Stimulated activated CD8-positive, alpha-beta memory T cell treated with anti-CD3 and anti-CD28 coated beads, Interleukin-7, amount 100 ng/mL, for 1 hour (primary cell): ENCODE results near the gene LIPC.

Source experiments
- DNase-seq, 2 donors: peaks; one replicate each; pipeline ENCODE4 v3.0.0-alpha.2; 2020; ENCODE audit warnings: low read depth in 2 of 2

LIPC gene

GRCh38 chr15:58554758-58555157 is 123.0 kb downstream of the LIPC start:
- no peak for DNase-seq

GRCh38 chr15:58555162-58556027 is 123.6 kb downstream of the LIPC start:
- no peak for DNase-seq

GRCh38 chr15:58556028-58556361 is 124.2 kb downstream of the LIPC start:
- DNase-seq = no peak

- DNase-seq = no peak
Observed at GRCh38 chr15:58556541-58556940, 124.8 kb downstream of the LIPC start.

- DNase-seq = no peak
Observed at GRCh38 chr15:58558777-58559176, 127.0 kb downstream of the LIPC start.

GRCh38 chr15:58559904-58560588 is 128.3 kb downstream of the LIPC start:
- DNase-seq = no peak

GRCh38 chr15:58561321-58561720 is 129.5 kb downstream of the LIPC start:
- no peak for DNase-seq

- no peak for DNase-seq
Observed at GRCh38 chr15:58562135-58562534, 130.3 kb downstream of the LIPC start.

GRCh38 chr15:58564981-58565380 is 133.2 kb downstream of the LIPC start:
- no peak for DNase-seq

- DNase-seq = no peak
Observed at GRCh38 chr15:58565619-58566018, 133.8 kb downstream of the LIPC start.

- no peak for DNase-seq
Observed at GRCh38 chr15:58566029-58566428, 134.2 kb downstream of the LIPC start.

GRCh38 chr15:58568157-58568571 is 136.4 kb downstream of the LIPC start:
- no peak for DNase-seq

GRCh38 chr15:58569455-58569854 is 137.7 kb downstream of the LIPC start:
- DNase-seq = no peak

GRCh38 chr15:58571491-58571890 is 139.7 kb downstream of the LIPC start:
- DNase-seq = no peak

- no peak for DNase-seq
Observed at GRCh38 chr15:58572521-58572920, 140.7 kb downstream of the LIPC start.

GRCh38 chr15:58573270-58573669 is 141.5 kb downstream of the LIPC start:
- DNase-seq = no peak

- no peak for DNase-seq
Observed at GRCh38 chr15:58574631-58575030, 142.8 kb downstream of the LIPC start.

- no peak for DNase-seq
Observed at GRCh38 chr15:58575045-58575786, 143.4 kb downstream of the LIPC start.

GRCh38 chr15:58576657-58577056 is 144.9 kb downstream of the LIPC start:
- no peak for DNase-seq

GRCh38 chr15:58582160-58582559 is 150.4 kb downstream of the LIPC start:
- no peak for DNase-seq

- DNase-seq = no peak
Observed at GRCh38 chr15:58583171-58583908, 151.5 kb downstream of the LIPC start.
